Measurements from ENCODE around the gene RNF222.
"Not testable (repeated sequence)": the region's sequence is repeated elsewhere in the genome, so short reads cannot be mapped to it uniquely, and the experiment has no call there.

- not testable (repeated sequence) for TF ChIP-seq CTCF, POLR2A, EP300 (IDR thresholded peaks at IDR 0.05)
Observed at GRCh38 chr17:8373856-8374255, 23.8 kb downstream of the RNF222 start.
